Mononuclear cell (primary cell): ENCODE results near the gene HPDL. TPM values are rescaled to one million over a fixed set of nuclear protein-coding genes. Genes with fewer than 3 reads are reported as not detected.
"Not testable (repeated sequence)": the region's sequence is repeated elsewhere in the genome, so short reads cannot be mapped to it uniquely, and the experiment has no call there.

ENCODE experiments used
- H3K27me3 ChIP-seq: 2 replicates; pipeline ENCODE4 v1.6.0; 2011; ENCODE audit warnings: low read length, control low read depth; ENCODE audit not compliant: insufficient read depth
- H3K4me1 ChIP-seq: 2 replicates; pipeline ENCODE4 v1.5.1; 2011; ENCODE audit warnings: mild to moderate bottlenecking, low read length, control low read depth; ENCODE audit not compliant: insufficient read depth
- H3K4me3 ChIP-seq: 2 replicates; pipeline ENCODE4 v1.5.1; 2011; ENCODE audit warnings: mild to moderate bottlenecking, low read length, moderate library complexity
- H3K9me3 ChIP-seq: 2 replicates; pipeline ENCODE4 v1.5.1; 2011; ENCODE audit warnings: low read depth, mild to moderate bottlenecking, control low read depth, low read length
- total RNA-seq: library from RNA; depleted of rRNA; stranded (reverse); fragments of >200 nt; gene quantifications from one replicate; pipeline ENCODE4 v1.2.3, GENCODE V29; 2012

Gene HPDL
- total RNA-seq = not detected

GRCh38 chr1:45326627-45327623, at the start of gene HPDL:
Gene HPDL, plus strand, starts transcription at chr1:45326895. Its CDS starts 254 bp downstream, at chr1:45327149.
- no peaks in the 10 kb centered on the region for H3K27me3 ChIP-seq
- no peaks in the 10 kb centered on the region for H3K9me3 ChIP-seq
- H3K4me1 ChIP-seq = peaks cover 22% of the 10 kb centered on the region
- H3K4me3 ChIP-seq = peak within 1 kb of the TSS; percentile 39

- Histone ChIP-seq H3K4me1 (no peaks in the 10 kb centered on the region), H3K4me3 (no peak overlapping the region), H3K9me3 (no peaks in the 10 kb centered on the region)
Measured at GRCh38 chr1:45282351-45282750, 44.3 kb upstream of the HPDL start.

DNA sequence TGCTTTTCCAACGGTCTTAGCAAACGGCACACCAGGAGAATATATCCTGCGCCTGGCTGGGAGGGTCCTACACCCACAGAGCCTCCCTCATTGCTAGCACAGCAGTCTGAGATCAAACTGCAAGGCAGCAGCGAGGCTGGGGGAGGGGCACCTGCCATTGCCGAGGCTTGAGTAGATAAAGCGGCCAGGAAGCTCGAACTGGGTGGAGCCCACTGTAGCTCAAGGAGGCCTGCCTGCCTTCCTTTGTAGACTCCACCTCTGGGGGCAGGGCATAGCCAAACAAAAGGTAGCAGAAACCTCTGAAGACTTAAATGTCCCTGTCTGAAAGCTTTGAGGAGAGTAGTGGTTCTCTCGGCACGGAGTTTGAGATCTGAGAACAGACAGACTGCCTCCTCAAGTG, 41.8 kb upstream of the HPDL start:
- H3K9me3 ChIP-seq, H3K27me3 ChIP-seq, H3K4me3 ChIP-seq, H3K4me1 ChIP-seq: not testable (repeated sequence)

More at GRCh38 chr1:45282351-45282750, 44.3 kb upstream of the HPDL start:
- no peaks in the 10 kb centered on the region for H3K27me3 ChIP-seq

GRCh38 chr1:45286521-45286920, 40.2 kb upstream of the HPDL start:
- H3K4me3 ChIP-seq, H3K4me1 ChIP-seq, H3K27me3 ChIP-seq, H3K9me3 ChIP-seq: not testable (repeated sequence)

GRCh38 chr1:45291002-45291401, 35.7 kb upstream of the HPDL start:
- not testable (repeated sequence) for H3K27me3 ChIP-seq, H3K4me1 ChIP-seq, H3K9me3 ChIP-seq, H3K4me3 ChIP-seq

- H3K4me3 ChIP-seq = no peak overlapping the region
- no peaks in the 10 kb centered on the region for H3K27me3 ChIP-seq
- H3K4me1 ChIP-seq = no peaks in the 10 kb centered on the region
- no peaks in the 10 kb centered on the region for H3K9me3 ChIP-seq
Measured at GRCh38 chr1:45291716-45292115, 35.0 kb upstream of the HPDL start.

DNA sequence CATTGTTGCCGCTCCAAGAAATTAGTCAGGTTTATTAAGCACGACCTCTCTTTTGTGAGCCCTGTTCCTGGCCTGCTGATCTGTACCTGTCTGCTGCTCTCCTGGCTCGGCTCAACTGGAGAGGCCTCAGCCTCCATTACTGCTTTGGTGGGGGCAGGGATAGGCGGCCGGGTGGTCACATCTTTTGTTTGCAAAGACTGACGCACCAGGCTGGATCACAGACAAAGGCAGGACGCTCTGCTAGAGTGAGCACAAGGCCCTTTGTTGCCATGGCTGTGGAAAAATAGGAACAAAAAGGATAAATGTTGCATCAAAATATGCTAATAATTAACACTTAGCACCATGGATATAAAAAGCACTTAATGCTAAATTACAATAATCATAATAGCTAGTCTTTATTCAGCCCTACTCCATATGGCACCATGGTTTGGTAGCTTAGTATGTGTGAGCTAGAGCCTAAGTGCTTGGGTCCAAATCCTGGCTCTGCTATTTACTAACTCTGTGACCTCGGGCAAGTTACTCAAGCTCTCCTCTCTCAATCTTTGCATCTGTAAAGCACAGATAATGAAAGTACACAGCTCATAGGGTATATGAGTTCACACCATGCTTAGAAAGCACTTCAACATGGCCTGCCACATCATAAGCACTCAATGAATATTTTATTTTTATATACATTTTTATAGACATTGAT, 28.9 kb upstream of the HPDL start:
- H3K27me3 ChIP-seq = no peaks in the 10 kb centered on the region
- no peaks in the 10 kb centered on the region for H3K9me3 ChIP-seq
- H3K4me3 ChIP-seq = no peak overlapping the region
- peaks cover 2% of the 10 kb centered on the region for H3K4me1 ChIP-seq

DNA sequence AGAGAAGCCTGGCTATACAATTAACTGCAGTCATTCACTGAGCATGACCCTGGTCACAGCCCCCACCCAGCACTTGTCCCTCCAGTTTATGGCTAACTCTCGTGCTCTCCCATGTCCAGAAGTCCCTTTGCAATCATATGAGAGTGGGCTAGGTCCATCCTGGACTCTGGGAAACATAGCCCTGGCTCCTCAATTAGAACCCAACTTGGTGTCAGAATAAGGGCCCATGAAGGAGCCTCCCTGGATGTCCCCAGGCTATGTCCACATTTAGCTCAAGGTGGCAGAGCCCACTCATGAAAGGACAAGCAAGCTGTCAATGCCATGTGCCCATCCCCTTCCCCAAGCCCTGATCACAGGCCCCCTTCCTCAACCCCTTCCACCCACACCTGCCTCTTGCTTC, 27.4 kb upstream of the HPDL start:
- Histone ChIP-seq H3K4me3 (no peak overlapping the region), H3K27me3 (no peaks in the 10 kb centered on the region), H3K4me1 (peaks cover 9% of the 10 kb centered on the region), H3K9me3 (no peaks in the 10 kb centered on the region)

- Histone ChIP-seq H3K4me3 (no peak overlapping the region), H3K9me3 (no peaks in the 10 kb centered on the region), H3K4me1 (peaks cover 16% of the 10 kb centered on the region), H3K27me3 (no peaks in the 10 kb centered on the region)
Measured at GRCh38 chr1:45299981-45300668, 26.6 kb upstream of the HPDL start.

DNA sequence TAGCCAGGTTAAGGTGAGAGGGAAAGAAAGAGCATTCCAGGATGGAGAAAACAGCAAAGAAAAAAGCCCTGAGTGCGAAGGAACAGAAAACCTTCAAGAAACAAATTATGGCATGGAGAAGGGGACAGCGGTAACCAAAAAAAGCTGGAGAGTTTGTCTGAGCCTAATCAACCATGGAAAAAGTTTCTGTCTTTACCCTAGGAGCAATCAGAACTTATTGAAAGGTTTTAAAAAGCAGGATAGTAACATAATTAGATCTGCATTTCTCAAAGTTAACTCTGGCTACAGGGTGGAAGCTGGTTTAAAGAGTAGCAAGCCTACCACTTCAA, 26.1 kb upstream of the HPDL start:
- Histone ChIP-seq H3K4me1 (peaks cover 16% of the 10 kb centered on the region), H3K27me3 (no peaks in the 10 kb centered on the region), H3K9me3 (no peaks in the 10 kb centered on the region), H3K4me3 (no peak overlapping the region)

GRCh38 chr1:45302505-45303150, 24.1 kb upstream of the HPDL start:
- H3K9me3 ChIP-seq = no peaks in the 10 kb centered on the region
- no peaks in the 10 kb centered on the region for H3K27me3 ChIP-seq
- H3K4me1 ChIP-seq = peaks cover 16% of the 10 kb centered on the region
- H3K4me3 ChIP-seq = peak overlapping the region; percentile 68

- H3K4me3 ChIP-seq = peak overlapping the region; percentile 68
- no peaks in the 10 kb centered on the region for H3K27me3 ChIP-seq
- peaks cover 16% of the 10 kb centered on the region for H3K4me1 ChIP-seq
- no peaks in the 10 kb centered on the region for H3K9me3 ChIP-seq
Measured at GRCh38 chr1:45303520-45304310, 23.0 kb upstream of the HPDL start.

- Histone ChIP-seq H3K9me3 (no peaks in the 10 kb centered on the region), H3K27me3 (no peaks in the 10 kb centered on the region), H3K4me1 (peaks cover 16% of the 10 kb centered on the region), H3K4me3 (peak overlapping the region; percentile 68)
Measured at GRCh38 chr1:45304311-45305081, 22.2 kb upstream of the HPDL start.
